NCI-H1694 treated with DMSO at 0.1 percent for 48 hours (cell line): ENCODE results near the gene GPRIN2.
"Not testable (repeated sequence)": the region's sequence is repeated elsewhere in the genome, so short reads cannot be mapped to it uniquely, and the experiment has no call there.

Experiments
- DNase-seq: peaks from one replicate; lab custom pipeline; 2025; lab: John Stamatoyannopoulos, UW

Gene GPRIN2

DNA sequence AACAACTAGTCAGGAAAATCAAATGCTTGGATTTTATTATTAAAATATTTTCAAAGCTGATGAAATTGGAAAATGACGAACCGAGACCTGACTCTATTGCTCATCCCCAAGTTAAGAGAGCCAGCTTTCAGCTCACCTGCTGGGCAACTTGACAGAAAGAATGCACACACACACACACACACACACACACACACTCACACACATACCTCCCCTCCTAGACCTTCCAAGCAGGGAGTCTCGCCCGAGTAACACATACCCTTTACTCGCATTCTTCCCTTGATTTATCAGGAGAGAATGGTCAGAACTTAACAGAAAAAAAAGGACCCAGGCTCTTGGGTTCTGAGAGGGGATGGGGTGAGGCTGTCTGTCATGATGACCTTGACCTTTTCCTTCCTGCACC is 19.1 kb downstream of the GPRIN2 start:
- DNase-seq, result no peak

DNA sequence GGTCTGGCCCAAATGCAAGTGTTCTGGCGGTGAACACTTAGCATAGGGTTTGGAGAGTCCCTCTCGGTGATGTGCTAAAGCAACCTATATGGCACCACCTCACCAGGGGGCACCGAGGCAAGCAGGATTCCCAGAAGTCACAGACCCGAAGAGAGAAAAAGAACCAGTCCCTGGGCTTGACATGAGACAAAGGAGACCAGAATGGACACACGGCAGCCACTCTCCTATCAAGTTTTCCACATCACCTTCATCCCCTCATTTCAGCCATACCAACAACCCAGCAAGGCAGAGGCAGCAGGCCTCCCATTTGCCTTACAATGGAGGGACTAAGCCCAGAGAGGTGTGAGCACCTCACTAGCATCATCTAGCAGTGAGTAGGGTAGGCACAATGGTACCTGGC is 19.7 kb downstream of the GPRIN2 start:
- DNase-seq, result no peak

DNA sequence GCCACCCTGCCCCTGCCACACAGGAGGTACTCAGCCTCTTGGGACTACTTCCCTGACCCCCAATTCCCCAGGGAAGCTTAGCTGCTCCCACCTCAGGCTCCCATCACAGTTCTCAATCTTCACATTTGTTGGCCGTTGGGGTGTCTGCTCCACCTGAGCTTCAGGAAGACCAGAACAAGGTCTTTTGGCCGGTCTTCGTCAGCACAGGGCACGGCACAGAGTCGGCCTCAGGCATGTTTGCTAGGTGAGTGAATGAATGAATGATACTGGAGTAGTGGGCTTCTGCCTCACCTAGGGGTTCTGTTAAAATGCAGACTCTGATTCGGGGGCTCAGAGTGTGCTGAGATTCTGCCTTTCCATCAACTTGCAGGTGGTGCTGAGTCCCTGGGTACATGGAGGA is 20.3 kb downstream of the GPRIN2 start:
- DNase-seq, result no peak

DNA sequence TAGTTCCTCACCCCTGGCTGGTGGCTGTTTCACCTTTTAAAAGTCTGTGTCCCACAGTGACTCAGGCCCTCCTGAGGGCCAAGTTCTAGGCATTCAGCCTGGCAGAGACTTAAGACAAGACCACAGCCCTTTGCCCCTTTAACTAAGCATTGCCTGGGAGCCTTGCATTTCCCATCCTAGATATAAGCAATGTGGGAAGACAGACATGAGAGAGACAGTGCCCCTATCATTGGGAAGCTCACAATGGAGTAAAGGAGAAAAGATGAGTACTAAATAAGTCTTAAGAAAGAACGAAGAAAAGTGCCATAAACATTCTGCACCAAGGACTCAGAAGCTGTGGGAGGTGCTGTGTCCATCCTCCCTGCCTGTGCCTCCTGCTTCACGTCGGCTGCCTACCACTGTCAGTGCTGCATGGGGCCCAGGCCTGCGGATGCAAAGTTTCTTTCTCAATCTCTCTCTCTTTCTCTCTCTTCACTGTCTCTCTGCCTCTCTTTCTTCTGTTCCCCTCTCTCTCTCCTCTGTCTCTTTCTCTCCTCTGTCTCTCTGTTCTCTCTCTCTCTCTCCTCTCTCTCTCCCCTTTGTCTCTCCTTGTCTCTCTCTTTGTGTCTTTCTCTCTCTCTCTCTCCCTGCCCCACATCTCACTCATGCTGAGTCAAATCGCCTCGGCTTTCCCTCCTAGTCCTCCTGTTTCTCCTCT is 21.5 kb downstream of the GPRIN2 start:
- DNase-seq, result no peak

DNA sequence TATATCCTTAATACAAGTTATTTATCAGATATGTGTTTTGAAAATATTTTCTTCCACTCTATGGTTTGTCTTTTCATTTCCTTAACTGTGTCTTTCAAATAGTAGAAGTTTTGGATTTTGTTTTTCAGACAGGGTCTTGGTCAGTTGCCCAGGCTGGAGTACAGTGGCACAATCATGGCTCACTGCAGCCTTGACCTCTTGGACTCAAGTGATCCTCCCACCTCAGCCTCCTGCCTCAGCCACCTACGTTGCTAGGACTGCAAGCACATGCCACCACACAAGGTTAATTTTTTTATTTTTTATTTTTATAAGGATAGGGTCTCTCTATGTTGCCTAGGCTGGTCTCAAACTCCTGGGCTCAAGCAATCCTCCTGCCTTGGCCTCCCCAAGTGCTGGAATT is 24.2 kb downstream of the GPRIN2 start:
- DNase-seq, result not testable (repeated sequence)

DNA sequence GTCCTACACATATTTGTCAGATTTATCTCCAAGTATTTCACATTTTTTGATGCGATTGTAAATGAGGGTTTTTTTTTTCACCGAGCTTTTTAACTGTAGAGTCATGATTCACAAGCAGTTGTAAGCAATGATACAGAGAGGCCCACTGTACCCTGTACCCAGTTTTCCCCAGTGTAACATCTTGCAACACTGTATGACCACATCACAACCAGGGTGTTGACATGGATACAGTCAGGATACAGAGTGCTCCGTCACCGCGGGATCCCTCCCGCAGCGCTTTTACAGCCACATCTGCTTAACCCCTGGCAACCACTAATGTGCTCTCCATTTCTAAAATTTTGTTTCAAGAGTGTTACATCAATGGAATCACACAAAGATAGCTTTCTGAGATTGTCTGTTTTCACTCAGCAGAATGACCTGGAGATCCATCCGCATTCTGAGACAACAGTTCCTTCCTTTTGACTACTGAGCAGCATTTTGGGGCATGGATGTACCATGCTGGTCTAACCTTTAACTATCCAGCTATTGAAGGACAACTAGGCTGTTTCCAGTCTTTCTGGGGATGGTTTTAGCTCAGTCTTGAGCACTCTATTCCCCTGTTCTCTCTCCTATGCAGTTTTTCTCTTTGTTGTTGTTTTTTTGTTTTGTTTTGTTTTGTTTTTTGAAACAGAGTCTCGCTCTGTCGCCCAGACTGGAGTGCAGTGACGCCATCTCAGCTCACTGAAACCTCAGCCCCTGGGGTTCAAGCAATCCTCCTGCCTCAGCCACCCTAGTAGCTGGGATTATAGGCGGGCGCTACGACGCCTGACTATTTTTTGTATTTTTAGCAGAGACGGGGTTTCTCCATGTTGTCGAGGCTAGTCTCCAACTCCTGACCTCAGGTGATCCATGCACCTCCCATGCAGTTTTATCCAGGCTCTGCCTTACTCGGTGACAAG is 25.9 kb downstream of the GPRIN2 start:
- no peak for DNase-seq

DNA sequence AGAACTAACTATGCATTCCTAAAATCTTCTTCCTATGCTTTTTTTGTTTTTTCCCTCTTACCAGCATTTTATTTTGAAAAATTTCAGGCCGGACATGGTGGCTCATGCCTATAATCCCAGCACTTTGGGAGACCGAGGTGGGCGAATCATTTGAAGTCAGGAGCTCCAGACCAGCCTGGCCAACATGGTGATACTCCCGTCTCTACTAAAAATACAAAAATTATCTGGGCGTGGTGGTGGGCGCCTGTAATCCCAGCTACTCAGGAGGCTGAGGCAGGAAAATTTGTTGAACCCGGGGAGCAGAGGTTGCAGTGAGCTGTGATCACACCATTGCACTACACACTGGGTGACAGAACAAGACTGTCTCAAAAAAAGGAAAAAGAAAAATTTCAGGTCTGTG is 26.7 kb downstream of the GPRIN2 start:
- DNase-seq, result not testable (repeated sequence)

DNA sequence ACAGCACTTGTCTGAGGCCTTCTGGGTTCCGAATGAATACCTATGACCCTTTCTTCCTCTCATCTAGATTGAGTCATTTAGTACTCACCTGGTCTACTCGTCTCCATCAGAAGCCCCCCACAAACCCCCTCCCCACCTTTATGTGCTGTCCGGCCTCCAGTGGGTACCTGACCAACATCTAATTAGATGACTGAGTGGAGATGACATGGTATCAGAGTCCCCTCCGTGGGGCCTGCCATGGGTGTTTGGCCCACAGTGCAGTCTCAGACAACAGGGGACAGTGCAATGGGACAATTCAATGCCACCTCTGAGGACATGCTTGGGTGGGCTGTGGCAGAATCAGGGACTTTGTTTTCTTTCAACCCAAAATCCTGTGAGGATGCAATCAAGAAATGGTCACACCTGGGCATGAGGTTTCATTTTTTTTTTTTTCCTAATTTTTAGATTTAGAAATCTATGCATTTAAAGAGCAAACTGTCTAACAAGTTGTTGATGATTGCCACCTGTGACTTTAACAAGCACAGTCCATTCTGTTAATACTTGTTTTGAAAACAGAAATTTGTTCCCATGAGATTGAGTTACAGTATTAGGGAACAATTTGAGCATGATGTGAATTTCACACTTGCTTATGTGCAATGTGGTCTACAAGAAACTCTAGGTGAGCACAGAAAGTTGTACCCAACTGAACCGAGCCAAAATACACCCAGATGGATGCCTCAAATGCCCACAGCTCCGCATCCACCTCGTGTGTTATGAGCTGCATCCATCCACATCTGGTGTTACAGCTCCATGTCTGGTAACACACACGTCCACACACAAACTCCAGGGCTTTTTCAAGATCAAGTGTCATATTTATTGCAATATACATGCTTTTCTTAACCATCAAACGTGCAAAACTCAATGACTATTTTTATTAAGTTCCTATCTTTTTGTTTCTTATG is 27.5 kb downstream of the GPRIN2 start:
- DNase-seq, result no peak

DNA sequence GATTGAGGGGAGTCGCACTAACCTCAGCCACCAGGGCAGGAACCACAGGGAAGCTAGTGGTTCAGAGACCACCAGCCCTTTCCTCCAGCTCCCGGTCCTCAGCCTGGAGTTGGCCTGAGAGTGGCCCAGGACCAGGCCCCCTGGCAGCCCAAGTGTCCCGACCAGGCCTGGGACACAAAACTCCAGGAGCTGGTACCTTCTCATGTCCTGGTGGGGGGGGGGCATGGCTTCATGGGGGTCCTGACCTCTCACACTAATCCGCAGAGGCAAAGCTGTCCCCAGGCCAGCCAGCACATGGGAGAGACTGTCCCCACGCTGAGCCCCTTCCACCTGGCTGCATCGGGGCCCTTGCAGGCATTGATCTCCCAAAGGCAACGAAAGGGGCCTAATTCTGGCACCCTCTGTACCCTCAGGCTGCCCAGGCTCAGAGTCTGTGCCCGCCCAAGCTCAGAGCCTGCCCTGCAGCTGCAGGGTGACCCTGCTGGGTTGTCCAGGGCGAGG is 28.2 kb downstream of the GPRIN2 start:
- DNase-seq, result no peak

DNA sequence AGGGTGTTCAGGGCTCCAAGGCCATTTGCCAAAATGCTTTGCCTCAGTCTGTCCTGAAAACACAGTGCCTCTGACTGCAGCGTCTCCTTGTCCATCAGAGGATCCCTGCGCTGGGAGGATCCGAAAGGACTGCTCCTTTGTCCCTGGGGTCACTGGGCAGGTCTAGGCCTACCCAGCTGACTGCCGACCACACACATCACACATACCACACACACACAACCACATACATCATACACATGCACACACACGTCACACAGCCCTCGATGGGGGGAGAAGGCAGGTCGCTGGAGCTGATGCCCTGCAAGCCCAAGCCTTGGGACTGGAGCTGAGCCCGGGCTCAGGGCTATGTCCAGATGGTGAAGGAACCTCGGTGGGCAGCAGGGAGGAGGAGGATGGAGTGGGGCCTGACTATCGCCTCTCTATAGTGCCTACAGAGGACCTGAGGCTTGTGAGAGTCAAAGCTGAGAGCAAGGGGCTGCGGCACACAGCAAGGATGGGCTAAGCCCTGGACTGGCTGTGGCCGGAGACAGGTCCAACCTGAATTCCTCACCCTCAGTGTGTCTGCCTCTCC is 29.1 kb downstream of the GPRIN2 start:
- DNase-seq, result no peak

DNA sequence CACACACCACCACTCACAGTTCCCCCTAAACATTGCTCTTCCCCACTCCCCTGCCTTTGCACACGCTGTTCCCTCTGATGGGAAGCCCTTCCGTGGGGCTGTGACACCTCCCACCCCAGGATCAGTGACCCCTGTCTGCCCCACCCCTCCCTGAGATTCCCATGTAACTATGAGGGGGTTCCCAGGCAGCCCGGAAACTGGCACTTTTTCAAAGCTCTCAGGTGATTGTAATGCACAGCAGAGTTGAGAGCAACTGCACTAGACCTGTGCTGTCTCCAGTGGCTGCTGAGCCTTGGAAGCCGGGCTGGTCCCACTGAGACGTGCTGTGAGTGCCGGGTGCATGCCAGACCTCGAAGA is 29.8 kb downstream of the GPRIN2 start:
- no peak for DNase-seq

DNA sequence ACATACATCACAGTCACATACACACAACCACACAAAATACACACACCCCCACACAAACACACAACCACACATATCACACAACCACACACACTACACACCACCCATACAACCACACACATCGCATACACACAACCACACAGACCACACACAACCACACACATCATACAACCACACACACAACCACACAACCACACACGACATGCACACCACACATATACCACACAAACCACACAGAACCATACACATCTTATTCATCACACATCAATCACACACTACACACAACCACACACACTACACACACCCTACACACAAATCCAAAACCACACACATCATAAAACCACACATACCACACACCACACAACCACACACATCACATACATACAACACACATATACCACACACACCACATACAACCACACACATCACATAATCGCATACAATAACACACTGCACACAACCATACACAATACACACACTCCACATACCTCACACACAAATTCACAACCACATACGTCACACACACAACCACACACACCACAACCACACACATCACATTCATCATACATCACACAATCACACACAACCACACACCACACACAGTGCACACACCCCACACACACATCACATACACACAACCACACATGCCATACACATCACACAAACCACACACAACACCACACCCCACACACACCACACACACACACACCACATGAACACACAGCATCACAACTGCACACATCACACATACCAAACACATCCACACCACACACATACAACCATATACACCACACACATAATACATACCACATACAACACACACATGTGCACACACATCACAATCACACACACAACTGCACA is 30.4 kb downstream of the GPRIN2 start:
- DNase-seq, result no peak

DNA sequence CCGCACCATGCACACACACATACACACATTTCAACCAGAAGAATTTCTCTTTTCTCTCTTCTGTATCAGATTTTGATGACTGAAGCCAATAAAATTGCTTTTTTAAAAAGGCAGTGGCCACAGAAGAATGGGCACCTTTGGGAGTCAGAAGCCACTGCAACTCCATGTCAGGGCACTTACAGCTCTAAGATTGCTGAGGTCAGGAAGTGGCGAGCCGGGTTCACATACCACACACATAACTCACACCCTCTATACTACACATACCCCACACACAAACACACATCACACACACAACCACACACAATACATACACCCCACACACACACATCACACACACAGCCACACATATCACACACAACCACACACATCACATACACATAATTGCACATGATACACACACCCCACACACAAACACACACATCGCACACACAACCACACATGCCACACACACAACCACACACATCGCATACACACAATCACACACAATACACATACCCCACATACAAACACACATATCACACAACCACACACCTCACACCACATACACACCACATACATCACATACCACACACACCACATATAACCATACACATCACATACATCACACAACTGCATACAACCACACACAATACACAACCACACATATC is 31.2 kb downstream of the GPRIN2 start:
- DNase-seq, result no peak

DNA sequence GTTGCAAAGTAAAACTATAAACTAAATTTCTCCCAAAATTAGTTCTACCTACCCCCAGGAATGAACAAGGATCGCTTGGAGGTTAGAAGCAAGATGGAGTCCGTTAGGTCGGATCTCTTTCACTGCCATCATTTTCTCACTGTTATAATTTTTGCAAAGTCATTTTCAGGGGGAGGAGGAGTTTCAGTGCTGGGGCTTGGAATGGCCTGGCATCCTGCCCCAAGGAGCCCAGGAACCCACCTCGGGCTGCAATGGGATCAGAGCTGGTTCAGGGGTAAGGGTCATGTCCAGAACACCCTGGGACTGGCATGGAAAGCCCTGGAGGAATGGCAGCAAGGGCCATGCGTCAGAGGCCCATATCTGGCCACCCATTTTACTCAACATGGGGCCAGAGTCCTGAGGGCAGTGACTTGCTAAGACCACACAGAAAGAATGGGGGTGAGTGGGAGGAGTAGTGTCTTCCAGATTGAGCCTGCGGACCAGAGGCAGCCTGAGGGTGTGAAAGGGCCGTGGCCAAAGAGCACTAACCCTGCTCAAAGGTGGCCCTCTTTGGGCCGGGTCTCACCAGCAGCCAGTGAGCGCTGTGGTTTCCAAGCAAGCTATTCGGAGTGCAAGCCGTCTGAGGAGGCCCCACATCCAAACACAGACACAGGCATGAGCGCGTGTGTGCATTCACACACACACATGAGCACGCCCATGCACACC is 31.8 kb downstream of the GPRIN2 start:
- no peak for DNase-seq

DNA sequence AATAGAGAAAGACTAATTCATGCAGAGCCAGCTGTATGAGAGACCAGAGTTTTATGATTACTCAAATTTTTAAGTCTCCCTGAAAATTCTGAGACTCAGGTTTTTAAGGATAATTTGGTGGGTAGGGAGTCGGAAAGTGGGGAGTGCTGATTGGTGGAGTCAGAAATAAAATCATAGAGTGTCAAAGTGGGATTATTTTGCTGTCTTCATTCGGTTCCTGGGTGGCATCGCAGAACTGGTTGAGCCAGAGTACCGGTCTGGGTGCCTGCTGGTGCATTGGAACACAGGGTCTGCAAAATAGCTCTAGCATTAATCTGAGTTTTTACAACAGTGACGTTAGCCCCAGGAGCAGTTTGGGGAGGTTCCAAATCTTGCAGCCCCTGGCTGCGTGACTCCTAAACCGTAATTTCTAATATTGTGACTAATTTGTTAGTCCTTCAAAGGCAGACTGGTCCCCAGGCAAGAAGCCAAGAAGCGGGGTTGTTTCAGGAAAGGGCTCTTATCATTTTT is 32.4 kb downstream of the GPRIN2 start:
- DNase-seq, result peak; percentile 51

DNA sequence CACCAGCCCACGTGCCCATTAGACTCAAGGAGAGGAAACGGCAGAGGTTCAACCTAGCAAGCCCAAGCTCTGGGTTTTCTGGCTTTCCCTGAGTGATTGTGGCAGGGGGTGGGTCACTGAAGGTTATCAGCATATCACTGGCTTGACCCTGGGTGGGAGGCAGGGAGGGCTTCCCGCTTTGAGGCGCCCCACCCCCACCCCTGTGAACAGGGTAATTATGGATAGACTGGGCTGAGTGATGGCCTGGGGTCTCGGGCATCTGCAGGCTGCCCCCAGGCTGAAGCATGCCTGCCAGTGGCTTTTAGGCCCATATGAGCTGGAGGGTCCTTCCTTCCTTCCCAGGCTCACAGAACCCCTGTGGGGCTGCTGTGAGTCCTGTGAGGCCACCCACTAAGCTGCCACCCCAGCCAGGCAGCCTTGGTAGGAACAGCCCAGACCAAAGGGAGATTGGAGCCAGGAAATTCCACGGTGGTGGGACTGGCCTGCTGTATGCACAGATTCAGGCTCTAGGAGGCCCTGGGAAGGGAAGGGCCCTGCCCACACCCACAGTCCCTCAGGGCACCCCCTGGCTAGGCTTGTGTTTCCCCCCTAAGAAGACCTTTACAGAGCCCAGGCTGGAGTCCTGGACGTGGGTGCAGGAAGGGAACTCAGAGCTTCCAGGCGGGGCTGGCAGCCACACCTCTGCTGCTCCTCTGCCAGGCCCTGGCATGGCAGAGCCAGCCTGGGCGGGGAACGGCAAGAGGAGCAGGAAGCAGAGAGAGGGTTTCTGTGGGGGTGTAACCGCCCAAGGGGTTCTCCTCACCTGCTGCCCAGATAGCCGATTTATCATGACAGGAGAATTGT is 33.1 kb downstream of the GPRIN2 start:
- no peak for DNase-seq

DNA sequence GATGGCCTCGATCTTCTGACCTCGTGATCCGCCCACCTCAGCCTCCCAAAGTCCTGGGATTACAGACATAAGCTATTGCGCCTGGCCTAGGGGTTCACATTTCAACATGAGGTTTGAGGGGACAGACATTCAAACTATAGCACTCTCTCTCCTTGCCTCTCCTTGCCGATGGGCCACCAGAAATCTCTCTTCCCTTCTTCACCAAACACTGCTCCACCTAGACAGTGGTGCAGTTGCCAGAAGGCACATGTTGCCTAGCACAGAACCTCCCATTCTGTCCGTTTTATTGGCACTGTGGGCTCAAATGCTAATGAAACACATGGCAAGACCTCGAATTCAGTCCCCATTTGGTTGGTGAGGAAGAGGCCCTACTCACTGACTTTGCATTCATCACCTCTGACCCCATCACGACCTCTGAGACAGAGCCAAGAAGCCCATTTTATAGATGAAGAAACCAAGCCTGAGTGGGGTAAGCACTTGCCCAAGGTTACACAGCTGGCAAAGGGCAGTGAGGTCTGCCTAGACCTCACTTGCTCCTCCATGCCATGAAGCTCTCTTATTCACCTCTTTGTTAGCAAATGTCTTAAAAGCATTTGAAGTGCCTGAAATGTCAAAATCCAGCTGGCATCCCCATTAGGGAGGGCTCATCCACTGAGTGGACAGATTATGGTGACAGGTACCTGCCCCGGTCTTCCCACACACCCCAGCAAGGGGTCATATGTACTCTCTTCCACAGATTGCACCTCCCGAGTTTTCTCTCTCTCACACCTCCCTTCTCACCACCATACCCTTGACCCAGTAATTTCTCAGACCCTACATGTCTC is 34.0 kb downstream of the GPRIN2 start:
- DNase-seq, result no peak

DNA sequence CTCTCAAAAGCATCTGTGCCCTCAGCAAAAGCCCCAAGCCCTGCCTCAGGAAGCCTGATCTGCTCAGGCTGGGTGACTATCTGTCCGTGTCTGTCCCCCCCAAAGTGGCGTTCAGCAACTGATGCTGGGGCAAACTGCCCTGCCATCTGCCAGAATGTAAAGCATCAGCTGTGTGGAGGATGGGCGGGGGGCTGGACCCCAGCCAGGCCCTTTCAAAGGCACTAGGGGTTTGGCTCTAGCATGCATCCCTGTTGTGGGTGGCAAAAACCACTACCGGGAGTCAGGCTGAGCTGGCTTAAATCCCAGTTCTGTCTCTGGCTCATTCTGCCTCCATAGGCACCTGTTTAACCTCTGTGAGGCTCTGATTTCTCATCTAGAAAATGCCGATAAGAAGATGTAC is 35.5 kb downstream of the GPRIN2 start:
- peak; percentile 97 for DNase-seq
